Measurements from ENCODE around the gene CARD6. TPM values are rescaled to one million over a fixed set of nuclear protein-coding genes. Genes with fewer than 3 reads are reported as not detected.

CARD6 gene
- total and polyA plus RNA-seq, 2 of the 13 experiments (the other 11 are each of a cell fraction or from before 2014, with no cell fraction given): 0.33 to 1.4 TPM

DNA sequence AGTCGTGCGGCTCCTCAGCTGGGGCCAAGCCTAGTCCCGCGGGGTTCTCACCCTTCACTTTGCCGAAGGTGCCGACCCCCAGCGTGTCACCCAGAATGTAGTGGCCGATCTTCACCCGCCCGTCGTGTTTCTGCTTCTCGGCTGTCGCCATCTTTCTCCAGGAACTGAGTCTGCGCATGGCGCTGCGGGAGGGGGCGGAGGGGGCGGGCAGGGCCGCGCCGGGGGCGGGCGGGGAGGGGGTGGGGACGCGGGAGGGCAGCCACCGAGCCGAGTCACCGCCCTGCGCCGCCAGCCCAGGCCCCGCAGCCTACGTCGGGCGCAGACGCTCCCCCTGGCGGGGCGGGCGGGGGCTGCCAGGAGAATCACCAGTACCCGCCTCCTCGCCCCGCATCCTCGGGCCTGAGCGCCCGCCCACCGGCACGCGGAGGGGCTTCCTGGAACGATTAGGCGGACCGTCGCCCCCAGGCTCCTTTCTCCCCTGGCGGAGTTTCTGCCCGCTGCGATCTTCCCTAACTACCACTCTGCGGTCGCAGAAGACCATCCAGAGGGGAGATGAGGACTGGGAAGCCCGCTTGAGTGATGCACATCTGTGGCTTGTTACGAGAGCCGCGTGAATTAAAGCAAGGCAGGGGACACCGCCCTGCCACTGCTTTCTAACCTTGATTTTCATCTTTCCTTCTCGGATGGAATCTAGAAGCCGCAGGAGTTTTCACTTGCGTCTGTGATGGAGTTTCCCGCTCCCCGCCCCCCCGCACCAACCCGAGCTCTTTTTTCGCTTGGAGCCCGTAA lies 43.0 kb upstream of the CARD6 start, which contains the start of gene PRKAA1 (continued):
- no peak for TF ChIP-seq LCORL (IDR thresholded peaks at IDR 0.05)
- TF ChIP-seq LCORL (CRISPR knock-in tag; IDR thresholded peaks at IDR 0.05): peak; percentile 54; the same call in 1 of the 2 replicates
- TF ChIP-seq, protein P1, sequence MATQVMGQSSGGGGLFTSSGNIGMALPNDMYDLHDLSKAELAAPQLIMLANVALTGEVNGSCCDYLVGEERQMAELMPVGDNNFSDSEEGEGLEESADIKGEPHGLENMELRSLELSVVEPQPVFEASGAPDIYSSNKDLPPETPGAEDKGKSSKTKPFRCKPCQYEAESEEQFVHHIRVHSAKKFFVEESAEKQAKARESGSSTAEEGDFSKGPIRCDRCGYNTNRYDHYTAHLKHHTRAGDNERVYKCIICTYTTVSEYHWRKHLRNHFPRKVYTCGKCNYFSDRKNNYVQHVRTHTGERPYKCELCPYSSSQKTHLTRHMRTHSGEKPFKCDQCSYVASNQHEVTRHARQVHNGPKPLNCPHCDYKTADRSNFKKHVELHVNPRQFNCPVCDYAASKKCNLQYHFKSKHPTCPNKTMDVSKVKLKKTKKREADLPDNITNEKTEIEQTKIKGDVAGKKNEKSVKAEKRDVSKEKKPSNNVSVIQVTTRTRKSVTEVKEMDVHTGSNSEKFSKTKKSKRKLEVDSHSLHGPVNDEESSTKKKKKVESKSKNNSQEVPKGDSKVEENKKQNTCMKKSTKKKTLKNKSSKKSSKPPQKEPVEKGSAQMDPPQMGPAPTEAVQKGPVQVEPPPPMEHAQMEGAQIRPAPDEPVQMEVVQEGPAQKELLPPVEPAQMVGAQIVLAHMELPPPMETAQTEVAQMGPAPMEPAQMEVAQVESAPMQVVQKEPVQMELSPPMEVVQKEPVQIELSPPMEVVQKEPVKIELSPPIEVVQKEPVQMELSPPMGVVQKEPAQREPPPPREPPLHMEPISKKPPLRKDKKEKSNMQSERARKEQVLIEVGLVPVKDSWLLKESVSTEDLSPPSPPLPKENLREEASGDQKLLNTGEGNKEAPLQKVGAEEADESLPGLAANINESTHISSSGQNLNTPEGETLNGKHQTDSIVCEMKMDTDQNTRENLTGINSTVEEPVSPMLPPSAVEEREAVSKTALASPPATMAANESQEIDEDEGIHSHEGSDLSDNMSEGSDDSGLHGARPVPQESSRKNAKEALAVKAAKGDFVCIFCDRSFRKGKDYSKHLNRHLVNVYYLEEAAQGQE (IDR thresholded peaks at IDR 0.05; ENCODE audit: borderline replicate concordance in 1 of 2, low read depth in 1 of 2, low read length in 2 of 2): no peak; a peak in 1 of 4 replicates
- TF ChIP-seq ZNF274 (CRISPR knock-in tag; IDR thresholded peaks at IDR 0.05): peak; percentile 53; the same call in 1 of the 2 replicates
- no peak for TF ChIP-seq ZNF598 (CRISPR knock-in tag; IDR thresholded peaks at IDR 0.05; ENCODE audit: borderline replicate concordance)
- TF ChIP-seq ZNF441 (CRISPR knock-in tag; IDR thresholded peaks at IDR 0.05; ENCODE audit: borderline replicate concordance): peak; percentile 24; the same call in 1 of the 2 replicates
- TF ChIP-seq IKZF1 (IDR thresholded peaks at IDR 0.05): no peak
- TF ChIP-seq ZNF430 (CRISPR knock-in tag; IDR thresholded peaks at IDR 0.05): no peak; the same call in 1 of the 2 replicates
- TF ChIP-seq SNAPC4 (CRISPR knock-in tag; IDR thresholded peaks at IDR 0.05): no peak
- TF ChIP-seq ZNF850 (CRISPR knock-in tag; conservative IDR thresholded peaks at IDR 0.05): no peak
- no peak for TF ChIP-seq ESRRA (CRISPR knock-in tag; IDR thresholded peaks at IDR 0.05; ENCODE audit: low read depth)
- TF ChIP-seq MIXL1 (CRISPR knock-in tag; IDR thresholded peaks at IDR 0.05): peak; percentile 52; the same call in 1 of the 2 replicates
- no peak for TF ChIP-seq ZHX2 (IDR thresholded peaks at IDR 0.05; ENCODE audit: low read depth)
- TF ChIP-seq ZHX2 (CRISPR knock-in tag; IDR thresholded peaks at IDR 0.05; ENCODE audit: borderline replicate concordance): peak; percentile 73; the same call in 1 of the 2 replicates
- TF ChIP-seq MIER2 (CRISPR knock-in tag; IDR thresholded peaks at IDR 0.05): no peak
